GM18499 (cell line): ENCODE data around the gene SIK3.
"Not testable (repeated sequence)": the region's sequence is repeated elsewhere in the genome, so short reads cannot be mapped to it uniquely, and the experiment has no call there.

Source experiments
- ATAC-seq: cut with Tn5 transposase; IDR thresholded peaks from one replicate; pipeline ENCODE4 v1.9.1; 2021; ENCODE audit warnings: moderate number of reproducible peaks; ENCODE audit not compliant: insufficient read depth, unreplicated experiment

SIK3 gene

DNA sequence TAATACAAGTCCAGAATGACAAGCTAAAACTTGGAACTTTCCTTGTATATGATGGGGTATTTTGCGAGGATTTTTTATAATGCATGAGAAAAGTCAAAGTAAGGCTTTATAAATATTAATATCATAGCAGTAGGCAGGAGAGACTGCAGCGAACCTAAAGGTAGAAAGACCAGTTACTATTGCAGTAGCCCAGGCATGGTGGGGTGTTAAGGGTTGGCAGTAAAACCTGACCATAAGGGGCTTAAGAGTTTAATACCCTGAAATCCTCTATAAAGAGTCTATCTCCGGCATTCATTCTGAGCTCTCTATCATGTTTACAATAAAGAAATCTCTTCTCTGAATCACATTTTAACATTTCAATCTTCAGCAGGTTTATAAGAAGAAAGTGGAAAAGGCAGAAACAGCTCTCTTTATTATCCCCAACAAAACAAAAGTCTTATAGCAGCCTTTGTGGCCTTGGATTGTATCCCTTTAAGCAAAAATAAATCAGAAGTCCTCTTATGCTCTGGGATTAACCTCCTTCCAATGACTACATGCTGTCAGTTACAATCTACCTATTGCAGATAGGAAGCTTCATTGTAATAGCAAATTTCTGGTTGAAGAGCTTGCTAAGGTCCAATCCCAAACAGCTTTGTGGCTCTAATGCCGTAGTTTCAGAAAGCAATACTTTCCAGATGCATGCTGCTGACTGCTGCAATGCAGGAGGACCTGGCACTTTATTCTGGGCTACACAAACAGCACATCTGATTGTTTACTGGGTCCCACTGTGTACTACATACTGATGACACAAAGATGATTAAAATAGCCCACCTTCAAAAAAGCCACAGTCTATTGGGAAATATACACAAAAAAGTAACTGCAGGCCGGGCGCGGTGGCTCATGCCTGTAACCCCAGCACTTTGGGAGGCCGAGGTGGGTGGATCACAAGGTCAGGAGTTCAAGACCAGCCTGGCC, 45.8 kb downstream of the SIK3 start:
- no peak for ATAC-seq

- not testable (repeated sequence) for ATAC-seq
Measured at GRCh38 chr11:117050121-117050520, 48.1 kb downstream of the SIK3 start.

GRCh38 chr11:117046627-117047026, 51.6 kb downstream of the SIK3 start:
- ATAC-seq, result not testable (repeated sequence)

DNA sequence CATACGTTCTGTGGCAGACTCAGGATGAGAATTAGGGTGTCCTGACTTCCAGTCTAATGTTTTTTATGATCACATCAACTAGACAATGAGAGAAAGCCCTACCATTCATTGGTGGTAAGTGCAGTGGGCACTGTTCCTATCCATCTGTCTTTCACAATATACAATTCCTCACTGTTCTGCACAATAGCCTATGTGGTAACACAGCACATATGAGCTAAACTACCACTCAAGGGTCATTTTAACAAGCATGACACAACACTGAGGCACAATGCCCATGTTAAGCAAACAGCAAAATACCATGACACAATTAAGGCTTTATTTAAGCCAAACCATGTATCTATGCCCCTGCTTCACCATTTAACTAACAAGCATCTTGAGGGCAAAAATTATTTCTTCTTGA, 52.3 kb downstream of the SIK3 start:
- ATAC-seq, result no peak

DNA sequence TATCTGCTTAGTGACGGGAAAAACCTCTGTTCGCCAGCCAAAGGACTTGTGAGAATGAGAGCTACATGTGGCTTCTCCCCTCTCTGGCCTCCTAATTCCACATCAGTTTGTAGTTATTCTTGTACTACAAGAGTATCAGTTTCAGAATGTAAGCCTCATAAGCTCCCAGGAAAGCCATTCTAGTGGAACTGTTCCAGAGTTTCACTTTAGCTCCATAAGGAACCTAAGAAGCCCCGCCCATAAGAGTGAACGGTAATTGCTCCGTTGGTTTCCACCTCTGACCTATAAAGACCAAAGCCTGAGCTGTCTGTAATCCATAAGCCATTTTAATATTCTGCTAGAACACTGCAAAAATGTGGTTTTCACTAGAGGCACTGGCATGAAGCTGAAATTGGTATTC, 53.0 kb downstream of the SIK3 start:
- no peak for ATAC-seq

DNA sequence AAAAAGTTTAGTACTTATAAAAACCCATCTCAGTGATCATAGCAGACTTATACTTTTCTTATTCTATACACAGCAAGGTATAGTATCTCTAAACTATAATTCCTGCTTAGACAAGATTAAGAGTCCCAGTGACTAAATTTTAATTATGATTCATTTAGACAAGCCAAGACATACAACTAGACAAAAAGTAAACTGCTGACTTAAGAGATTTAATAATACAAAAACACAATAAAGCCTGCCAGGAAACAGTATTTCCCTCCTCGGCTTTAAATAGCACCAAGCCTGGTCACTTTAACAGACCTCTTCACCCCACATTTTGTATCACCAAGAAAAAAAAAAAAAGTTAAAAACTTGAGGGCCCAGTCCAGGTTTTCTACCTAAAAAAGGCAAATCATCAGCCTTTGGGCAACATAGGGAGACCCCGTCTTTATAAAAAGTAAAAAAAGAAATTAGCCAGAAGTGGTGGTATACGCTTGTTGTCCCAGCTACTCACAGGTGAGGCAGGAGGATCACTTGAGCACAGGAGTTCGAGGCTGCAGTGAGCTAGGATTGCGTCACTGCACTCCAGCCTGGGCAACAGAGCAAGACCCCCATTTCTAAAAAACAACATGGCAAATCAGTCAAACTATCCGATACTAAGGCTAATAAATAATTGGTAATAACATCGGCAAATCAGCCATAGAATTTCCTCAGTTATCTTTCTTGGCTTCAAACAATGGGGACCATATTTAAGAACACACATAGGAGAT, 53.8 kb downstream of the SIK3 start:
- ATAC-seq, result no peak

DNA sequence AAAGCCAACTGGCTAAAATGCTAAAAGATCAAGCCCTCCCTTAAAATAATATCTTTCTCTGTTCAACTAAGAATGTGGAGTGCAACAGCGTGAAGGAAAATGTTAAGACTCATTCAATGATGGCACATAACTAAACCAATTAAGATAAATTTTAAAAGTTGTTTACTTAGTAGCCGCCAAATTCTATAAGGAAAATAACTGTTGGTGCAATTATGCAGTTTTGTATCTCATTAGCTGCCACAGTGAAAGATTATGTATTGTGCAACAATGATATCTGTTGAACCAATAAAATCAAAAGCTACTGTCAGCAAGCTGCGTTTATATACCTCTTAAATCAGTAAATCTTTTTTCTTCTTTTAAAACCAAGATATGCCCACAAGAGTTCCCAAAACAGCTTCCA, 55.5 kb downstream of the SIK3 start:
- ATAC-seq, result no peak

- ATAC-seq, result no peak
Measured at GRCh38 chr11:117039900-117040299, 58.3 kb downstream of the SIK3 start.

DNA sequence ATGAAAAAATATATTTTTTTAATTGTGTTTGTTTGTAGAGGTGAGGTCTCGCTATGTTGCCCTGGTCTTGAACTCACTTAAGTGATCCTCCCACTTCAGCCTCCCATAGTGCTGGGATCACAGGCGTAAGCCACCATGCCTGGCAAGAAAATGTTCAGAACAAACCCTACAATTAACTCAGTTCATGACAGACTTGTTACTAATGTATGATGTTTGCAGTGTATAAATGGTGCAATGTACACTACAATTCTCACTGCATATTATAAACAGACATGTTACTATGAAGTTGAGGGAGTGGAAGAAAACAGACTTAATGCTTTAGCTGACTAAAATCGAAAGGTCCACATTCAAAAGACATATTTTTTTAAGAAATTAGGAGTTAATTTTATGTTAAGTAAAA, 59.0 kb downstream of the SIK3 start:
- no peak for ATAC-seq

GRCh38 chr11:117037975-117038350, 60.3 kb downstream of the SIK3 start:
- no peak for ATAC-seq

GRCh38 chr11:117037279-117037974, 60.8 kb downstream of the SIK3 start:
- ATAC-seq, result no peak

- no peak for ATAC-seq
Measured at GRCh38 chr11:117034901-117035300, 63.3 kb downstream of the SIK3 start.

DNA sequence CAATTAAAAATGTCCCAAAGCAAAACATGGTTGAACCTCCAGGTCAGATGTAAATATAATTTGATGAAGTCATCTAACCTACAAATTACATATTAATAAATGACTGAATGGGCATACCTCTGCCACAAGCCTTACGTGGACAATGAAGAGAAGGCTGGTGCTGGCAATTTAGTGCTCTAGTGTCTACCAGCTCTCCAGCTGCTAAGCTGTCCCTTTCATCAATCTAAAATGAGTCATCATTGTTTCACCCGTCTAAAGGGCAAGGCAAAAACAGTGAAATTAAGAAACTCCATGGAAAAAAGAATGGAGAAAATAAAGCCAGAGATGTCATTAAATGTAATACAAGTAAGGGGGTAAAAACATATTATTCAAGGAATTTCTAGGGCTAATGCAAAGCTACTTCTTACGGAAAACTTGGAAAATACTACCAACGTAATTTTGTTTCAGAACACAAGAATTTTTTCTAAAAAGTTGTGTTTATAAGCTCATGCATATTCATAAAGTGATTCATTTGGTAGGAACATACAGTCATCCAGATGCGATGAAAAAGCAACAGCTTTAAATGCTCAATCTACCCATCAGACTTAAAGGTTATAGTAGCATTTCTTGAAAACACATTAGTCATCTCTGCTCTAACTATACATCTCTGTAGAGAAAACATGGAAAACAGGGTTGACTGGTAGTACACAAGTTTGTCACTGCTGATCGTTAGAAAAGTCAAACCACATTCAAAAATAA, 71.5 kb downstream of the SIK3 start:
- ATAC-seq, result no peak

GRCh38 chr11:117023707-117024106, 74.5 kb downstream of the SIK3 start:
- not testable (repeated sequence) for ATAC-seq

- no peak for ATAC-seq
Measured at GRCh38 chr11:117023178-117023577, 75.0 kb downstream of the SIK3 start.

GRCh38 chr11:117022526-117022925, 75.7 kb downstream of the SIK3 start:
- peak; percentile 40 for ATAC-seq

DNA sequence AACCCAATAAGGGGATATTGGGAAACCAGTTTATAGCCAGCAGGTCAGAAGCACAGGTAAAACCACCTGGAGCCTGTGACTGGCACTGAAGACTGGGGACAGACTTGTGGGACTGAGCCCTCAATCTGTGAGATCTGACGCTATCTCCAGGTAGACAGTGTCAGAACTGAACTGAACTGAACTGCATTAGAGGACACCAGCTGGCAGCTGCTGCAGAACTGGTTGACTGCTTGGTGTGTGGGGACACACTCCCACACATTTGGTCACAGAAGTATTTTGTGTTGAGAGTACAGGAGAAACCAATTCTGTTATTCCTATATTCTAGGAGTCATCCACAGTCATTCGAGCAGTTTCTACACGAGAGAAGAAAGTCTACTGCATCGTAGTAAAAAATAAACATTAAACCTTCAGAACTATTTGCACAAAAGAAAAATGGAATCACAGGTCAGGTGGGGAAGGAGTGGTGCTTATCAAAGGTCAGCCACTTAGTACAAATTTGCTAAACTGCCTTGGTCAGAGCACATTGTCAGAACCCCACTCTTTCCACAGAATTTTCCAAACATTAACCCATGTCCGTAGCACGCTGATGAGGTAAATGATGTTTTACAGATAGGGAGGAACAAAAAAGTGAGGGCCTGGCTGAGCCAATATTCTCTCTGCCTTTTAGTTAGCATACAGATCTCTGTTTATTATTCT, 77.2 kb downstream of the SIK3 start:
- no peak for ATAC-seq

DNA sequence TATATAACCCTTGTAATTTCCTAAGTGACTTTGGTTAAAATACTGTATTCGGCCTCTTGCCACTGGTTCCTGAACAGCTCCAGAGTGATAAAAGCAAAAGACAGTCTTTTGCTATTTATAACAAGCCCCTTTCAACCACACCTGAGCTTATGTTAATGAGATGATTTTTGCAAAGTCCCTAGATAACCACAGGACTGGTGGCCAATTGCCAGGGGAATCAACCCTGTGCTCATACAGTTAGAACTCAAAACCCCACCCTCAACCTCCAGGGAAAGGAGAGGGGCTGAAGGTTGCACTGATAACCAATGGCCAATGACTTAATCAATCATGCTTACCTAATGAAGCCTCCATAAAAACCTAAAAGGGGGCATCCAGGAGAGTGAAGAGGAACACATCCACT, 77.9 kb downstream of the SIK3 start:
- no peak for ATAC-seq

DNA sequence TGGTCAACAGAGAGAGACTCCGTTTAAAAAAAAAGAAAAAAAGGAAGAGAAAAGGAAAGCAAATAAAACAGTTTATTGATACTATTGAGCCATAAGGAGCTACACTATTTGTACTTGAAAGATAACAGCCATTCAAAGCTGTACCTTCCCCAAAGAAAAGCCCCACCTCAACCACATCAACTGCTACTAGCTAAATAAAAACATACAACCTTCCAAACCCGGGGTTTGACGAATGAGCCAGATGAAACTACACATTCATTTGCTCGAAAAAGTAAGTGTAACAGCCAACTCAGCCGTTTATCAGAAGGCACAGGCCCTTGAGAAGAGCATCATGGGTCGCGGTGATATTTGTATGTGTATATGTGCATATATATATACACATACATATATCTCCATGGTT, 78.4 kb downstream of the SIK3 start:
- ATAC-seq, result no peak

GRCh38 chr11:117017456-117017855, 80.8 kb downstream of the SIK3 start:
- ATAC-seq, result no peak
